Mammary epithelial cell (primary cell): ENCODE results near the gene PGLYRP2.

Source experiments
- EZH2 ChIP-seq: IDR thresholded peaks from 2 replicates; pipeline ENCODE4 v1.6.1; 2012; ENCODE audit warnings: low read length, inconsistent platforms, borderline replicate concordance
- TF ChIP-seq, protein P1 (sequence below), 2 donors: IDR thresholded peaks in 1 of 2; conservative IDR thresholded peaks in 1 of 2; 2 replicates each; pipeline ENCODE4 v1.5.1; 2011 to 2012; ENCODE audit warnings: inconsistent platforms in 2 of 2, low read length in 2 of 2, mild to moderate bottlenecking in 2 of 2, control low read depth in 1 of 2, low read depth in 1 of 2; ENCODE audit not compliant: insufficient read depth in 1 of 2; ENCODE audit errors: extremely low read depth in 1 of 2

DNA sequence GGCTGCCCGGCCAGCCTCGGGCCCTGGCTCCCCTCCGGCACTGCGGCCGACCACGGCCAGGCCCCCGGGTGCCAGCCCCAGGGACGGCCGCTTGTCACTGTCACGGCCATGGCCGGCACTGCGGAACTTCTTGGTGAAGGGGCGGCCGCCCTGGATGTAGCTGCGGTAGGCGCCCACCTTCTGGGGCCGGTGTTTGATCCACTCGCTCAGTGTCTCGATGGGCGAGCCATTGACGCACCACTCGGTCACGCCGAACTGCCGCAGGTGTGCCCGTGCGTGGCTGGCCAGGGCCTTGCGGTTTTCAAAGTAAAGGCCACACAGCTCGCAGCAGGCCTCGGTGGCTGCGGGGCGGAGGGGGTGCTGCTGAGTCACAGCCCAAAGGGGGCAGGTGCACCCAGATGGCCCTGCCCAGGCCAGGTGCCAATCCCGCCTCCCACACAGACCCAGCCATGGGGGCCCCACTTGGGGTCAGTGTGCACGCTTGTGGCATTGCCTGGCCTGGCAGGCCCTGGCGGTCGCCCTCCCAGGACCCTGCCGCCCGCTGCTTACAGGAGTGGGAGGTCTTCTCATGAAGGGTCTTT, 54.5 kb downstream of the PGLYRP2 start:
- TF ChIP-seq, protein P1, sequence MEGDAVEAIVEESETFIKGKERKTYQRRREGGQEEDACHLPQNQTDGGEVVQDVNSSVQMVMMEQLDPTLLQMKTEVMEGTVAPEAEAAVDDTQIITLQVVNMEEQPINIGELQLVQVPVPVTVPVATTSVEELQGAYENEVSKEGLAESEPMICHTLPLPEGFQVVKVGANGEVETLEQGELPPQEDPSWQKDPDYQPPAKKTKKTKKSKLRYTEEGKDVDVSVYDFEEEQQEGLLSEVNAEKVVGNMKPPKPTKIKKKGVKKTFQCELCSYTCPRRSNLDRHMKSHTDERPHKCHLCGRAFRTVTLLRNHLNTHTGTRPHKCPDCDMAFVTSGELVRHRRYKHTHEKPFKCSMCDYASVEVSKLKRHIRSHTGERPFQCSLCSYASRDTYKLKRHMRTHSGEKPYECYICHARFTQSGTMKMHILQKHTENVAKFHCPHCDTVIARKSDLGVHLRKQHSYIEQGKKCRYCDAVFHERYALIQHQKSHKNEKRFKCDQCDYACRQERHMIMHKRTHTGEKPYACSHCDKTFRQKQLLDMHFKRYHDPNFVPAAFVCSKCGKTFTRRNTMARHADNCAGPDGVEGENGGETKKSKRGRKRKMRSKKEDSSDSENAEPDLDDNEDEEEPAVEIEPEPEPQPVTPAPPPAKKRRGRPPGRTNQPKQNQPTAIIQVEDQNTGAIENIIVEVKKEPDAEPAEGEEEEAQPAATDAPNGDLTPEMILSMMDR (conservative IDR thresholded peaks at IDR 0.05 in 1 of 2, IDR thresholded peaks at IDR 0.05 in 1 of 2; ENCODE audit: extremely low read depth in 1 of 2, insufficient read depth in 1 of 2, low read depth in 1 of 2, low read length in 2 of 2): no peak
- no peak for TF ChIP-seq EZH2
